HL-60/S4 (cell line): ENCODE data around the gene SYNPO2L.

Experiments
- in situ Hi-C: fragments of 300-500 bp; cut with MboI; formaldehyde crosslinking; loops from 2 replicates; pipeline ENCODE4 v1.14.3; 2022; ENCODE audit warnings: low sequenced_read_pairs

SYNPO2L gene

DNA sequence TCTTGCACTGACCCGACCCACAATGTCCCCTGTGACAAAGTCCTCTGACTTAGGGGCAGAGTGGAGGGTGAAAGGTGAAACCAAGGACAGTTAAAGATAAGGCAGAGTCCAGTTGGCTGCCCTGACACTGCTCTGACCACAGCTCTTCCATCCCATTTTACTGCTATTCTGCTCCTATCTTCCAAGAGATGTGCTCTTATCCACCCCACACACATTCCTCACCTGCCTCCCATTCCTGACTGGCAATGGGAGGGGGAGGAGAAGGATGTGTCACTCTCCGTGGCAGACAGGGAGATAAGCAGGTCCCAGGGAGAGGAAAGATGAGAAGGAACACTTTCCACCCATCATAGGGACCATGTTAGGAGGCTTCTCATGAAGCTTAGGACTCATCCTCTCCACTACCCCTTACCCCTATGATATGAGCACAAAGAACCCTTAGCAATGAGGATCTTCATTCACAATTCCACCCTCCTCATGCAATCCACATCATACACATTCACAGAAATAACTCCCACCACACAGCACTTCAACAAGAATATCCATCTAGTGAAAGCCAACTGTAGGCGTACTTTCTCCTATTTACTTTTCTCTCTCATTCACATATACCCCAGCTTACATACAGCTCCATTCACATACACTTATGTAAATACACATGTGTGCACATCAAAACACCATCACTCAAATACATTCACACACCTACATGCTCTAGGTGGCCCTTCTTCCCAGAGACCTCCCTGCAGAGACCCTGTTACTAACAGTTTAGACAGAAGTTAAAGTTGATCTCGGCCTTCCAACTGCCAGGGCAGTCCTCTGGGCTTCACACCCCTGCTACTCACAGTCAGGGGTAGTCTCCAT, 6.6 kb downstream of the SYNPO2L start:
- in situ Hi-C loops, result no loop called here

DNA sequence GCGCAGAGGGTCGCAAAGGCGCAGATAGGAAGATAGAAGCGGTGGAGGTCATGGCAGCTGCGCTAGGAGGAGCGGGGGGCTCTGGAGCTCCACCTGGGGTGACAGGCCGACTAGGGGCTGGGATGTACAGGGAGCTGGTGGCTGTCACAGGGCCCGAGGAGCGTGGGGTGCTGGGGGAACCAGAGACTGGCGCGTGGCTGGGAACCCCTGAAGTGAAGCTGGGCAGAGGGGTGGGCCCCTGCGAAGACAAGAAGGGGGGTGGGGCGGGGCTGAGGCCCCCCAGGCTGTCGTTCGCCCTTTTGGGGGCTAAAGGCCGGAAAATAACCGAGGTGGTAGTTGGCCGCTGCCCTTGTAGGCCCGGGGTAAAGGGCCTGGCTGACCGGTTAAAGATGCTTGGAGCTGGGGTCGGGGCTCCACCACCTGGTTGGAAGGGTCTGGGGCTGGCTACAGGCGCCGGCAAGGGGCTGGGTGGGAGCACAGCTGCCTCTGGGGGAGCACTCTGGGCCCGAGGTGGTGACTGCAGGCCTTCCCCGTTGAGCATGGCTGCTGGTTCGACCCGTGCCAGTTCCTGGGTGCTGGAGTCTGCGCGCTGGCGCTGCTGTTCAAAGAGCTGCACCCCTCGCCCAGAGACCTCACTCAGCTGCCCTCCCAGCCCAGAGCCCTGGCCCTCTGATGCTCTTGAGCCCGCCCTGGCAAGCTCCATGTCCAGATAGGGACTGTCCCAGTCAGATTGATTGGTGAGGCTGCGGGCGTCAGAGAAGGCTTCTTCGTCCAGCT, 7.8 kb downstream of the SYNPO2L start:
- in situ Hi-C loops, result no loop called here

DNA sequence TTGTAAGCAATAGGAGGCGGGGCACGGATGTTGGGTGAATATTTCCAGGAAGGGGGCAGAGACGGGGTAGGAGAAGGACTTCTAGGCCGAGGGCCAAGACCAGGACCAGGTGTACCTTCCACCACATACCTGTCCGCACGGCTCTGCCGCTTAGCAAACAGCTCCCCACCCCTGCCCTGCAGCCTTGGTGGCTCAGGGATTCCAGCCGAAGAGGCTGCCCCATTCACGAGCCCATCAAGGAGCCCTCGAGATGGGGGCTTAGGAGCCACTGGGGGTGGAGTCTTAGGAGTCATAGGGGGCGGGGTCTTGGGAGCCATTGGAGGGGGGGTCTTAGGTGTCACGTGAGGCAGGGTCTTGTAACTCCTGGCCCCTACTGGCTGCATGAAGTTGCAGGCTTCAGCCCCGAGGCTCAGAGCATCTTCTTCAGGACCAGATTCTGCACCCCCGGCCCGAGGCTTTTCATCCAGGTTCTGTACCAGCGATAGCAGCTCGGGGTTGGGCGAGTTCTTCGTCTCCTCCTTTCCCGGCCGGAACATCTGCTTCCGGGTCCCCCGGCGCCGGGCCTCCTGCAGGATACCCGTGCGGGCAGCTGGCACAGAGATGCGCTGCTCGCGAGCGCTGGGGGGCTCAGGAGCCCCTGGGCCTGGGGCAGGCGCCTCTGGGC, 8.5 kb downstream of the SYNPO2L start:
- in situ Hi-C loops, result no loop called here

DNA sequence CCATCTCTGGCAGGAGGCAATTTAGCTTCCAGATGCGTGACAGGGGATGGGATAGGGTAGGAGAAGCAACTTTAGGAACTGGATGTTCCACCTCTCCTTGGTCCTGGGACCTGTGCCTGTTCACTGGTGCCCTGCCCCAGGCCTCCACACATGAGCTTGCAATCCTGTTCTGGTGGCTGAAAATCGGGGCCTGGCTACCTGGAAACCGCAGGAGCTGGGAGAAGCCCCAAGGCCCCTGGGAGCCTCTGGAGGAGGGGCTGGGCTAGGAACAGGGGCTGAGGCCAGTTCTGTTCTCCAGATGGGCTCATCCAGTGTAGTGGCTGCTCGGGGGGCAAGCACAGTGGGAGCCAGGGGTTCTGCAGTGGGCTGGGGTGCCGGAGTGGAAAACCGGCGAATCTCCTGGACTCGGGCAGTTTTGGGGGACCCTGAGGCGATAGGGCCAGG, 9.2 kb downstream of the SYNPO2L start:
- in situ Hi-C loops, result no loop called here

DNA sequence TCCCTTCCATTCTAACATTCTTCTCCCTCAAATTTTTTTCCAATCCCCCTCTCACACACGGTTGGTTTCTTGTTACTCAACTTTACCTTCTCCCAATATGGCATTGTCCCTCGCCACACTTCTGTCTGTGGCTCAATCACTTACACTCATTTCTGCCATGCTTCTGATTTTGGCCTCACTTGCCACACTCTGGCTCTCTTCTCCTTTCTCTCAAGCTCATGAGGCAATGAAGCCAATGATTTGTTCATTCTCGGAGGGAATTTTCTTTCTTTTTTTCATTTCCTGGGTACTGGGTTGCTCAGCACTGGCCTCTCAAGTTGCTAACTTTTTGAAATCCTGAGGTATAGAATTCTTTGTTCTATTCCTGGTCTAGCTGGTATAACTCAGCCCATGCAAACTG, 10.6 kb downstream of the SYNPO2L start:
- in situ Hi-C loops, result no loop called here

DNA sequence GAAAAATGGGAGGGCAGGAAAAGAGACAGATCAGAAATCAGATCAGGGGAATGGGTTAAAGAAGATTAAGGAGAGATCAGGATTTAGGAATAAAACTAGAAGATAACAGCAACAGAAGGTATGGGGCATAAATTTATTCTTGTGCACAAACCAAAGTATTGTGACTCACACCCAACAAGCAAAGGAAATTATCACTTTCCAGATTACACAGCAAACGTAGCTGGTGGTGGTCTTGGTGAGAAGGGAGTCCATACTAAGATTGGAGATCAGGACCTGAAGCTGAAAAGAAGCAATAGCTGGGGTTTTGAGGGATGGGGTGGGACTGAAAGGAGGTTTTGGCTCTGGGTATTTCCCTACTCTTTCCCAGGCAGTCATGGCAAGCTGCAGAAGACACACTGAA, 11.1 kb downstream of the SYNPO2L start:
- in situ Hi-C loops, result loop anchor here (5.0 kb wide), 1 partner anchor 112 kb away; no protein-coding TSS in a partner anchor

DNA sequence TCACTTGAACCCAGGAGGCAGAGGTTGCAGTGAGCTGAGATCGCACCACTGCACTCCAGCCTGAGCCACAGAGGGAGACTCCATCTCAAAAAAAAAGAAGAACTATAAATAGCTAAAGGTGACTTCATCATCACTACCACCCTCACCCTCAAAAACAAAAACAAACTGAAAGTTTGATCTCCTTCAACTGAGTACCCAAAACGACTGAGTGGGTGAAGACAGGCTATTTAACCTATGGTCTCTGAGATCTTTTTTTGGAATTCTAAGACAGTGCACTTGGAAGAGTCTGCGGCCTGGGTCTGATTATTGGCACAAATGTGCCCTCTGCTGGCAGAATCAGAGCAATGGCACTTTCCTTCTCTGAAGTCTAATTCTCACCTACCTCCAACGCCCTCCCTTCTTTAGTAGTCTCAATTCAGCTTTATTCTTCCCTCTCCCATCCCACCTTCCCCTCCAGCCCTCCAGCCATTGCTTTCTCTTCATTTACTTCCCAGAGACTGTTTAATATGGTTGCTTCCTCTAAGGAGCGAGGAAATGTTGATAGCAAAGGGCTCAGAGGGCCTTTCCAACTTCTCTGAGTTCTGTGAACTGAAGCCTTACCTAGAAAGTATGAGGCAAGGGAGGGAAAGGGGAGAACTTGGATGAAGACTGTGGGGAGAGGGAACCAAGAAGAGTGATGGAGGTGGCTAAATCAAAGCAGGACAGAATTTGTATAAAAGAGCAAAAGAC, 11.7 kb downstream of the SYNPO2L start:
- in situ Hi-C loops, result loop anchor here (5.0 kb wide), 1 partner anchor 112 kb away; no protein-coding TSS in a partner anchor

DNA sequence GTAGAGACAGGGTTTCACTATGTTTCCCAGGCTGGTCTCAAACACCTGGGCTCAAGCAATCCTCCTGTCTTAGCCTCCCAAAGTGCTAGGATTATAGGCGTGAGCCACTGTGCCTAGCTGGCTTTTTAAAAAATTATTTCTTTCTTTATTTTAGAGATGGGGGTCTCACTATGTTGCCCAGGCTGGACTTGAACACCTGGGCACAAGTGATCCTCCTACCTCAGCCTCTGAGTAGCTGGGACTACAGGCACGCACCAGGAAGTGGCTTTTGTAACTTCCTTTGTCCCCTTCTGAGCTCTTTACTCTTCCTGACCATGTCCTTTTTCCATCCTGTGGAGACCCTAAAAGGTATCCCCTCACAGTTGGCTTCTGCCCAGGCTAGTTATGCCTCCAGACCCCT, 12.5 kb downstream of the SYNPO2L start:
- in situ Hi-C loops, result loop anchor here (5.0 kb wide), 1 partner anchor 111 kb away; no protein-coding TSS in a partner anchor

DNA sequence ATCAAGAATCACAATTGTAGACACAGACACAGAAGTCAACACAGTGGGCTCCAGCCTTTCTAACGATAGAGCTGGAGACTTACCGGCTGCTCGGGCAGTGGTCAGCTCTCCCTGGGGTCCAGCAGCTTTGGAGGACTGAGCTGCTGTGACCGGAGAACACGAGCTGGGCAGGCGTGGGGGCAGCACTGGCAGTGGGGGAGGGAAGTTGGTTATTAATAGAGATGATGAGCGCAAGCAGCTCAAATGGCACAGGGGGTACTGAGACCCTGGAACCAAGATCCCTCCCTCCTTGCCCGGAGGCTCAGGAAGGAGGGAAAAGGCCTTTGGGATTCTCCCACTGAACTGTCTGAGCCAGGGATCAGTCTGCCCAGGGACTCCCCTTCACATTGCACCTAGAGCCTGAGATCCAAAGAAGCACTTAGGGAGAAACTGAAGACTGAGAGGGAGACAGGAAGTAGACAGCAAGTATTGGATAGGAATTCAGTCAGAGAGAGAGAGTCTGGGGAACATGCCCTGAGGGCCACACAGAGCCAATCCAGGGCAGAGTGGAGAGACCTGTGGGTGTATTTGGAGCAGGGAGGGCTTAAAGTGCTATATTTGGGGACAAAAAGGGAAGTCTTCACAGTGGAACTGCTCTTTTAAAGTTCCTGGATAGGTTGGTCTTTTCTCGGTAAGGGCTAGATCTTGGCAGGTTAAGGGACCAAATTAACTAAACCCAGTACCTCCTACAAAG, 14.3 kb downstream of the SYNPO2L start, which contains the start of gene MYOZ1:
TSS of gene MYOZ1 (minus strand) at position 147 of the 733 bp plus-strand sequence. CDS start 1,457 bp downstream, outside the sequence.
- in situ Hi-C loops, result loop anchor here (5.0 kb wide), 1 partner anchor 109 kb away; no protein-coding TSS in a partner anchor

DNA sequence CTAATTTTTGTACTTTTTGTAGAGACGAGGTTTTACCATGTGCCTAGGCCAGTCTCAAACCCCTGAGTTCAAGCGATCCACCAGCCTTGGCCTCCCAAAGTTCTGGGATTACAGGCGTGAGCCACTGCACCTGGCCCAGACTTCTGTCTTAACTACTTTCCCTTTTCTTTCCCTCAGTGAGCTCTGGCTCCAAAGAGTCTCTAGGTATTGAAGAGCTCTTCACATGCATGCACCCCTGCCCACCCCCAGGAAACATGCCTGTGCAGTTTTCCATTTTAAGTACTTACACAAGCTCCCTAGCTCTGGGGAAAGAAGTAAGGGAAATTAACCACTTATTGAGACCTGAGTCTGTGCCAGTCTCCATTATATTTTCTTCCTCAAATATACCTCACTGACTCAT, 16.5 kb downstream of the SYNPO2L start:
- in situ Hi-C loops, result no loop called here

DNA sequence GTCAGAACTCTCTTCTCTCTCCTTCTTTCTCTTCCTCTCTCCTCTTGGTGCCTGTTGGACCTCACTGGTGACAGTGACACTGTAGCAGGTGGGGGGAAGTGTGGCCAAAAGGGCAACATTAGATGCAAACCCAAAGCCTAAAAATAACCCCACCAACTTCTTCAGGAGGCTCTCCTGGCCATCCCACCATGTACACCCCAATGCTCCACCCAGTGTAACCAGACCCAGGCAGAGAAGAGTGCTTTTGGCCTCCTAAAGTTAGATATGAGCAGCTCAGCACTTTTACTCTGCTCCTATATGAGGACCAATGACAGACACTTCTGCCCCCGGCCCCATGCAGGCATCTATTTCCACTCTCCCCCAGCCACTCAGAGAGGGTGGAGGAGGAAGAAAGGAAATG, 20.0 kb downstream of the SYNPO2L start:
- in situ Hi-C loops, result no loop called here

DNA sequence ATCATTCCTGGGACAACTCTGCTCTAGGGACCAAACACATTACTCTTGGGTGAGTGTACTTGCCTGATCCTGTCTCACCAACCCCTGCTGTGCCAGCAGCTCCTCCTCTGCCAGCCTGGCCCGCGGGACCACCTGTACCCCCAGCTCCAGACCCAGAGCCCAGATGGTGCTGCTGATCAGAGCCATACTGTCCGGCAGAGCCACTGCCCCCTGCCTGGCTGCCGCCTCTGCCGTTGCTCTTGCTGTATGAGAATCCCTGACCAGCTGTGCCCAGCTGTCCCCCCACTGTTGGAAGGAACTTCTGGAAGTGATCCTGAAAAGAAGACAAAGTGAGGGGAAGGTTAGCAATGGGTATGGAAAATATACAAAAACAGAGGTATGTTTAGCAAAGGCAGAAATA, 21.4 kb downstream of the SYNPO2L start:
- in situ Hi-C loops, result no loop called here

DNA sequence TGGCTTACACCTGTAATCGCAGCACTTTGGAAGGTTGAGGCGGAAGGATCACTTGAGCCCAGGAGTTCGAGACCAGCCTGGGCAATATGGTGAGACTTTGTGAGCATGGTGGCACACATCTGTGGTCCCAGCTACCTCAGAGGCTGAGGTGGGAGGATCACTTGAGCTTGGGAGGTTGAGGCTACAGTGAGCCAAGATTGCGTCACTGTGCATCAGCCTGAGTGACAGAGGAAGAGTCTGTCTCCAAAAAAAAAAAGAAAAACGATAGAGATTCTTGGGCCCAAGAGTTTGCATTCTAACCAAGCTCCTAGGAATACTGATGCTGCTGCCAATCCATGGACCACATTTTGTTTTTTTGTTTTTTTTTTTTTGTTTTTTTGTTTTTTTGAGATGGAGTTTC, 26.7 kb downstream of the SYNPO2L start:
- in situ Hi-C loops, result no loop called here

DNA sequence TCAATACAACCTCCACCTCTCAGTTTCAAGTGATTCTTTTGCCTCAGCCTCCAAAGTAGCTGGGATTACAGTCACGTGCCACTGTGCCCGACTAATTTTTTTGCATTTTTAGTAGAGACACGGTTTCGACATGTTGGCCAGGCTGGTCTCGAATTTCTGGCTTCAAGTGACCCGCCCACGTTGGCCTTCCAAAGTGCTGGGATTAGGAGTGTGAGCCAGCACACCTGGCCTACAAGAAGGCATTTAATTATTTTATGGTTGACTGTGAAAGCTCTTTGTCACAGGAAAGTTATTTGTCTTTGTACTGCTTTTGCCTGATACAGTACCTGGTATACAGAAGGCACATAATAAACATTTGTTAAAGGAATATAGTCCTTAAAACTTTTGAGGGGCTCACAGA, 27.4 kb downstream of the SYNPO2L start:
- in situ Hi-C loops, result no loop called here

DNA sequence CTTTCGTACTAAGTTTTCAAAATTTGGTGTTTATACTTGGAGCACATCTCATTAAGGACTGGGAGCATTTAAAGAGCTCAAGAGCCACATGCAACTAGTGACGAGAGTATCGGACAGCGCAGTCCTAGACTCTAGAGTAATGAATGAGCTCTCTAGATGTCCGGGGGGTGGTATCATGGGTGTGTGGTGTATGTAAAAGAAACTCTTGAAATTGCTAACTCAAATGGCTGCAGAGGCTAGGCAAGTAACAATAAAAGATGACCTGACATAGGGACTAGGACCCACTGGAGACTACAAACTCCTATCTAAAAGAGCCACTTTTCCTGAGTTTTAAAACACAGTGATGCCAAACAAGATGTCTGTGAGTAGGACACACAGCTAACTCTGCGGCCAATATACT, 28.5 kb downstream of the SYNPO2L start:
- in situ Hi-C loops, result no loop called here

DNA sequence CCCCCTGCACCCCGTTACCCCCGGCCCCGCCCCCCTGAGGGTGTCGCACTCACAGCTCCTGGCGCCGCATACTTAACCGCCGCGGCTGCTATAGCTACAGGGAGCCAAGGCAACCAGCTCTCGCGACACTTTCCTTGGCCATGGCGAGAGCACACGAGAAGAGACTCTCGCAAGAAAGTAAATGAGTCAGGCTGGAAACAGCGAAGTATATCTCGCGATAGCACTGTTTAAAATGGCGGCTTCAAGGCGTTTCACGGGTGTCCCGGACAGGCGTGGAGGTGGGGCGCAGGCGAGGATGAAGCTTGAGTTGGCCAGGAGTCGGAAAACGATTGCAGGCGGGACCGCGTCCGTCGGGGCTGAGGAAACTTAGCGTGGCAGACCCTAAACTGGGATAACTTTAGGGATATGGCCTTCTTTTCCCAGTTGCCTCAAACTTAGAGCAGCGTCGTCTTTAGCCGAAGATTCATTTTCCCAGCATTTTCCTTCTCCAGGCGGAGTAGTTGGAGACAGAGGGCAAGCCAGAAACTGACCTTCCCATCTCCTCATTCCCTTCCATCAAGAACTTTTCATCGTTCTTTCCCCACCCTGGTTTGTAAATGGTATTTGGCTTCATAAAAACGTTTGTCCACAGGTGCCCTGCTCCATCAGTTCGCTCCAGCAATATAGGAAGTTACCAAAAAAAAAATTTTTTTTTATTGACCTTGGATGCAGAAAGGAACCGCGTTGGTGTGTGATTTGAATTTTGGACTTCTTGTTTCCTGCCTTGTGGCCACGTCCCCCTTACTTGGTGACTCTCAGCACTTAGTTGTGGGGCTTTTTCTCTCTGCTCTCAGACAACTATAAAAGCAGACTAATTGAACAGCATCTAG, 29.7 kb downstream of the SYNPO2L start:
- in situ Hi-C loops, result no loop called here

DNA sequence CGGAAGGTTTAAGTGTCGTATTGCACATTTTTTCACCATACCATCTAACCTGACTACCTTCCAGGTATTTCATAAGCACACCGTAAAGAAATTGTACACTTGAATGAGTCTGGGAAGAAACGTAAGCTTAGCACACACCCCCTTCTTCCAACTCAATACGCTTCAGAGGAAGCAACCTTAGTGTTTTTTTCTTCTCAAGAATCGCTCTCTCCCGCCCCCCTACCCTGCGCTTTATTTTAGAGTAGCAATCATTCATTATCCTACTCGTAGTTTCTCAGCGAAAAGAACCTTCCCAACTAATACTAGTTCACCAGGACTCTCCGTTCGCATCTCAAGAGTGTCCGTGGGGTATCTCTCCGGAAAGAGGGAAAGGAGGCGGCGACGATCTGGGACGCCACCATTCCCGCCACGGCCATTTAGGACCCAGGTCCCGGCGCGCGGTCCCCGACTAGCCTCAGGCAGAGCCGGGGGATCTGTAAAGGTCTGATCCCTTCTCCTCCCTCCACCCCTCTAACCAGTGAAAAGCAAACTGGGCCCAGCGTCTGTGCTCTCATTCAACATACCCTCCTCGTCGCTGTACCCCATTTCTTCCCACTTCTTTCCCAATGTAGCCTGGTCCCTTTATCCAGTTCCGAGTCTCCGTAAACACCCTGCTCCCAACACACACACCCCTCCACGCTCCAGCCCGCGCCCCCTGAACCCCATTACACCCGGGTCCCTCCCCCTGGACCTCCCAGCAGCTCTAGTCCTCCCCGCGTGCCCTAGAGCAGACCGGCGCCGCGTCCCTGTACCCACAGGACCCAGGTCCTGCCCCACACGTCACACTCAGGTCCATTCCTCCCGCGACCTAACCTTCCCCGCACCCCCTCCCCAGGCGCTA, 30.6 kb downstream of the SYNPO2L start:
- in situ Hi-C loops, result no loop called here

DNA sequence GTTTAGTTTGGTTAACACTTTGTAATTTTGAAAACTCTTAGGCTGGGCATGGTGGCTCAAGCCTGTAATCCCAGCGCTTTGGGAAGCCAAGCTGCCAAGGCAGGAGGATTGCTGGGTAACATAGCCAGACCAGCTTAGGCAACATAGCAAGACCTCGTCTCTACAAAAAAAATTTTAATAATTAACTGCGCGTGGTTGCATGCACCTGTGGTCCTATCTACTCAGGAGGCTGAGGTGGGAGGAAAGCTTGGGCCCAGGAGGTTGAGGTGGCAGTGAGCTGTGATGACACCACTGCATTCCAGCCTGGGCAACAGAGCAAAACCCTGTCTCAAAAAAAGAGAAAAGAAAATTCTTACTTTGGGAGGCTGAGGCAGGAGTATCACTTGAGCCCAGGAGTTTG, 32.8 kb downstream of the SYNPO2L start:
- in situ Hi-C loops, result no loop called here
